GM19193 (cell line): ENCODE results near the gene LCN12.

ENCODE experiments used
- POLR2A ChIP-seq: IDR thresholded peaks from 4 replicates; pipeline ENCODE4 v1.6.1; 2011; ENCODE audit not compliant: insufficient read depth, insufficient read length; ENCODE audit errors: extremely low read depth

The LCN12 gene

DNA sequence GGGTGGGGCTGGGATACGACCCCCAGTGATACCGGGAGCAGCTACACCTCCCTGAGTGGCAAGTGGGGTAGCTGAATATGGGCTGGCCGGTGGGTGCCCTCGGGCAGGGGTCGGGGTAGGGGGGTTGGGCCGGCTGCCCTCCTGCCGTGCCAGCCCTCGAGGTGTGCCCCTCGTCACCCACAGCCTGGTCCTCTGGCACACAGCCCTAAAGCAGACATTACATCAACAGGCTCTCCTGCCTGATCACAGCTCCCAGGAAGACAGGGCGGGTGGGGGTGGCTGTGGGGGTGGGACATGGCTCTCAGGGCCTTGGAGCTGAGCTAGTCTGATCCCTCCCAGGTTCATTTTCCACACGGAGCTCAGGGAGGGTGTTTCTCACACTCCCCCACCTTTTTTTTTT, 30.8 kb upstream of the LCN12 start:
- no peak for TF ChIP-seq POLR2A

DNA sequence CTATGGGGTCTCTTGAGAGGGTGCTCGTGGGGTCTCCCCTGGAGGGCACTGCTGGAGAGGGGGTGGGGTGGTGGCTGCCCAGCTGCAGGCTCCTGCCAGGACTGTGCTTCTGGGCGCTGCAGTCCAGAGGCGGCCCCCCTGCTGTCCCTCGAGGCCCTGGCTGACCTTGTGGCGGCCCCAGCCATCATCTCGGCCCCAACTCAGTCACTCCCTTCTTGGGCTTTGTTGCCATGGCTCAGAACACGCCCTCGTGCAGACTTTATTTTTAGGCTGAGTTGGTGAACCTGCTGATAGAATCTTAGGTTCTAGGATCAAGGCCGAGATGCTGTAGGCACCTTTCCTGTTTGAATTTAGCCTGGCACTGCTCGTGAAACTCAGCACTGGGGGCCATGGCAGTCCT, 30.4 kb upstream of the LCN12 start:
- no peak for TF ChIP-seq POLR2A

DNA sequence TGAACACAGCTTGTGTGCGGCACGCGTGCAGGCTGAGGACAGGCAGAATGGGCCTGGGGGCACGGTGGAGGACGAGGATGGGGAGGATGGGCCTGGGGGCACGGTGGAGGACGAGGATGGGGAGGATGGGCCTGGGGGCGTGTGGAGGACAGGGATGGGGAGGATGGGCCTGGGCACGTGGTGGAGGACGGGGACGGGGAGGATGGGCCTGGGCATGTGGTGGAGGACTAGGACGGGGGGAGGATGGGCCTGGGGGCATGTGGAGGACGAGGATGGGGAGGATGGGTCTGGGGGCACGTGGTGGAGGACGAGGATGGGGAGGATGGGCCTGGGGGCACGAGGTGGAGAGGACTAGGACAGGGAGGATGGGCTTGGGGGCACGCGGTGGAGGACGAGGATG, 29.5 kb upstream of the LCN12 start:
- TF ChIP-seq POLR2A, result no peak

DNA sequence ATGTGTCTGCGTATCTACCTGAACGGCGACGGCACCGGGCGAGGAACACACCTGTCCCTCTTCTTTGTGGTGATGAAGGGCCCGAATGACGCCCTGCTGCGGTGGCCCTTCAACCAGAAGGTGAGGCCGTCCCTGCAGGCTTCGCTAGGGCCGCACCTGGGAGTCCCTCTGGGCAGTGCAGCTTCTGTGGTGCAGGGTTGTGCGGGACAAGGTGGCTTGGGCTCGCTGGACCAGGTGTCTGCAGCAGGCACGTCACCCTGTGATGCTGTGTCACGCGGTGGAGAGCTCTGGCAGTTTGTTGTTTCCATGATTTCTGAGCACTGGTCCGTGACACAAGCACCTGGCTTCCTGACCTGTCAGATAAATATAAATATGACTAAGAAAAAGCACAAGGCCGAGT, 28.2 kb upstream of the LCN12 start:
- no peak for TF ChIP-seq POLR2A

DNA sequence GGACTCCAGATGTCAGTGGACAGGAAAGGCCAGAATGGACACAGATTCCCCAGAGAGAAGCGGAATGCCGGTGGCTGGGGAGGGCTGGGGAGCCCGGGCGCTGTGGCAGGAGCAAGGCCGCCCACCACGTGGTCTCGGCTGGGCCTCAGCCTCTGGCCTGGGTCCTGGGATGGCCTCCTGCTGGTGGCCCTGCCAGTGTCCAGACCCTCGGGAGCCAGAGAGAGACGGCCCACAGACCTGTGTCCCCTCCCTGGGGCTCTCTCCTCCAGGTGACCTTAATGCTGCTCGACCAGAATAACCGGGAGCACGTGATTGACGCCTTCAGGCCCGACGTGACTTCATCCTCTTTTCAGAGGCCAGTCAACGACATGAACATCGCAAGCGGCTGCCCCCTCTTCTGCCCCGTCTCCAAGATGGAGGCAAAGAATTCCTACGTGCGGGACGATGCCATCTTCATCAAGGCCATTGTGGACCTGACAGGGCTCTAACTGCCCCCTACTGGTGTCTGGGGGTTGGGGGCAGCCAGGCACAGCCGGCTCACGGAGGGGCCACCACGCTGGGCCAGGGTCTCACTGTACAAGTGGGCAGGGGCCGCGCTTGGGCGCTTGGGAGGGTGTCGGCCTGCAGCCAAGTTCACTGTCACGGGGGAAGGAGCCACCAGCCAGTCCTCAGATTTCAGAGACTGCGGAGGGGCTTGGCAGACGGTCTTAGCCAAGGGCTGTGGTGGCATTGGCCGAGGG, 26.5 kb upstream of the LCN12 start:
- no peak for TF ChIP-seq POLR2A

DNA sequence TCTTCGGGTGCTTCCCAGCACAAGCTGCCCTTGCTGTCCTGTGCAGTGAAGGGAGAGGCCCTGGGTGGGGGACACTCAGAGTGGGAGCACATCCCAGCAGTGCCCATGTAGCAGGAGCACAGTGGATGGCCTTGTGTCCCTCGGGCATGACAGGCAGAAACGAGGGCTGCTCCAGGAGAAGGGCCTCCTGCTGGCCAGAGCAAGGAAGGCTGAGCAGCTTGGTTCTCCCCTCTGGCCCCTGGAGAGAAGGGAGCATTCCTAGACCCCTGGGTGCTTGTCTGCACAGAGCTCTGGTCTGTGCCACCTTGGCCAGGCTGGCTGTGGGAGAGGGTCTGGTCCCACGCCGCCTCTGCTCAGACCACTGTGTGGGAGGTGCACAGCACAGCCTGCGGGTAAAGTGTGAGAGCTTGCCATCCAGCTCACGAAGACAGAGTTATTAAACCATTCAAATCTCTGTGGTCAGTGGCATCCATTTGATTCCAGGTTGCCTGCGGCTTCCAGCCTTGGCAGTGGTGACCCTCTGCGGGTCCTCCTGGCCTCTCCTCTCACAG, 25.8 kb upstream of the LCN12 start:
- TF ChIP-seq POLR2A, result no peak

DNA sequence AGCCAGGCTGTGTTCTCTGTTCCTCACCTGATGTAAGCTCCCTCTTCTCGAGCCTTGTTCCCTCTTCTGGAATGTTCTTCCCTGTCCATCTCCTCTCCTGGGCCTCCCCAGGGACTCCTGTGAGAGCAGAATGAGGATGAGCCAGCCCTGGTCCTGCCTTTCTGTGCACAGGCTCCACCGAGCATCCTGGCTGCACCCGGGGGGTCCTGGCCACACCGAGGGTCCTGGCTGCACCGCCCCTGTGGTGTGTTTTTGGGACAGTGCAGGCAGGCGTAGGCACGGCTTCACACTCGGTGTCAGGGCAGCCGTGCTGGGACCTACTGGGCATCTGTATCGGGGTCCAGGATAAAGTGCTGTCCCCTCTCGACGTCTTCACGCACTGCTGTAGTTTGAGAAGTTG, 25.3 kb upstream of the LCN12 start:
- no peak for TF ChIP-seq POLR2A

DNA sequence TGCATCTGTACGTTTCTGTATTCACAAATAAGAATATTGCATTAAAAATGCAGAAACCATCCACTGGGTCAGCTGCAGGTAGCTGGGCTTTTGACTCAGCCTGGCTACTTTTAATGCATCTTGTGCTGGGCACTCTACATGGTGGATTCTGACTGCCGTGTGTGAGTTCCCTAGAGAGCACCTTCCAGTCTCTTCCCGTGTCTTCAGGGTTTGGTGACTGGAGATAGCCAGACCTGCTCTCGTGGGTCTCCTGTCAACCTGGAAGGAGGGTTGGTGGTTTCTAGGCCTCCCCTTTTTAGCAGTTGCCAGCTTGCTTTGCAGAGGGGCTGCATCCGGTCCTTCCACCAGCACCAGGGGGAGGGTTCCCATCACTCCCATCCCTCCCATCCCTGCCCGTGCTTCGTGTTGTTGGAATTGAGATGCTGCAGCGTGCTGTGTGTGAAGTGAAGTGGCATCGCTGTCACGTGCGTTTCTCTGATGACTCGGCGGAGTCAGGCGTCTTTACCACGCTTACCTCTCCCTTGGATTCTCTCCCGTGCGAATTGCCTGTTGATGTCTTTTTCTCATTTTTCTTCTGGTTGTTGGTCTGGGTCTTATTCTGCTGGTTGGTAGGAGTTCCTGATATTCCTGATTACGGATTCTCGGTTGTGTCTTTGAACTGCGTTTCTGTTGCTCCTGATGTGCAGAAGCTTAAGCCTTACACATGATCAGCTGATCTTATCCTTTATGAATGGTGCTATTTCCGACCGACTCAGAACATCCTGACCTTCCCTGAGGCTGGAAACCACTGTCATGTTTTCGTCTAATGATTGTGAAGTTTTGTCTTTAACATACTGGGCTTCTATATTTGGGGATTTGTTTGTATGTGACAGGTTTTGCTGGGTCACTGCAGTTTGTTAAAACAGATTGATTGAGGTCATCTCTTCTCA, 24.5 kb upstream of the LCN12 start:
- TF ChIP-seq POLR2A, result no peak

DNA sequence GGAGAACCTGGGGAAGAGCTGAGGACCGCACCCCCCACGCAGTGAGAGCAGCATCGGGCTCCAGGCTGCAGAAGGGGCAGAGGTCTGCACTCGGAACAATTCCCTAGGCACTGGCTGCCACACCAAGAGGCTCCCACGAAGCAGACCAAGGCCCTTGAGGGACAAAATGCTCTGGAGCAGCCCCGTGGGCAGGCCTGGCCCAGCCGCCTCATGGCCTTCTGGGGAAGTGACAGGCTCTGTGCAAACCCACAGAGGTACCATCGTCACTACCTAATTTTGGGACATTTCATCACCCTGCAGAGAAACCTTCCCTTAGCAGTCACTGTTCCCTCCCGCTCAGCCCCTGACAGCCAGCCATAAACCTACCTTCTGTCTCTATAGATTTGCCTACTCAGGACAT, 23.5 kb upstream of the LCN12 start:
- TF ChIP-seq POLR2A, result no peak

DNA sequence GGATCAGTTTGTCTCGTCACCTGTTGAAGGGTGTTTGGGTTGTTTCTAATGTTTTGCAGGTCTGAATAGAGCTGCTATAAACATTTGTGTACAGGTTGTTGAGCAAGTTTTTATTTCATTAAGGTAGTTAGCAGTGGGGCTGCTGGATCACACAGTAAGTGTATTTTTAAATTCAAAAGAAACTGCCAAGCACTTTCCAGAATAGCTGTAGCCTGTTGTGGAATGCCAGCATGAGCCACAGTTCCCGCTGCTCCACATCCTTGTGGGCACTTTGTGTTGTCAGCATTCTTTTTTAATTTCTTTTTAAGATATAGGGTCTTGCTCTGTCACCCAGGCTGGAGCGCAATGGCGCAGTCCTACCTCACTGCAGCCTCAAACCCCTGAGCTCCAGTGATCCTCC, 22.1 kb upstream of the LCN12 start:
- no peak for TF ChIP-seq POLR2A

DNA sequence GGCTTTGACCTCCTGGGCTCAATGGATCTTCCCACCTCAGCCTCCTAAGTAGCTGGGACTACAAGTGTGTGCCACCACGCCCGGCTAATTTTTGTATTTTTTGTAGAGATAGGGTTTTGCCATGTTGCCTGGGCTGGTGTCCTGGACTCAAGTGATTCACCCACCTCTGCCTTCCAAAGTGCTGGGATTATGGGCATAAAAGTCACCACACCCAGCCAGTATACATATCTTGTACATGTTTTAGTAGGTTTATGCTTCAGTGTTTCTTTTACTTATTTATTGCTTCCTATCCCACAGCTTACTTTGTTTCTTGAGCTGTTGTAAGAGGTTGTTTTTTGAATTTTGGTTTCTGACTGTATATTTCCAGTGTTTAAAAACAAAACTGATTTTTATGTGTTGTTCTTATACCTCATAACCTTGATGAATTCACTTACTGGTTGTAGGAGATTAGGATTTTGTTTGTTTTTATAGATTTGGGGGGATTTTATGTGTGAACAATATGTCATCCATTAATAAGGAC, 20.4 kb upstream of the LCN12 start:
- no peak for TF ChIP-seq POLR2A

DNA sequence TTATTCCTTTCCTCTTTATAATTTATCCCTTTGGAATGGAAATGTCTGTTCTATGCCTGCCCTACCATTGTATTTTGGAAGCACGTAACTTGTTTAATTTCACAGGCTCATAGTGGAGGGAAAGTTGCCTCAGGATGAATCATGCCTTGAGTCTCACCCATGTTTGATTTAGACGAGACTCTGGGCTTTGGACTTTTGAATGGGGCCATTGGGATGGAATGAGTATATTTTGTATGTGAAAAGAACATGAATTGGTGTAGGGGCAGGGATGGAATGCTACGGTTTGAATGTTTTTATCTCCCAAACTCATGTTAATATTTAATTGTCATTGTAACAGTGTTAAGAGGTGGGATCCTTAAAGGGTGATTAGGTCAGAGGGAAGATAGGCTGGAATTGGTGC, 17.8 kb upstream of the LCN12 start:
- no peak for TF ChIP-seq POLR2A

DNA sequence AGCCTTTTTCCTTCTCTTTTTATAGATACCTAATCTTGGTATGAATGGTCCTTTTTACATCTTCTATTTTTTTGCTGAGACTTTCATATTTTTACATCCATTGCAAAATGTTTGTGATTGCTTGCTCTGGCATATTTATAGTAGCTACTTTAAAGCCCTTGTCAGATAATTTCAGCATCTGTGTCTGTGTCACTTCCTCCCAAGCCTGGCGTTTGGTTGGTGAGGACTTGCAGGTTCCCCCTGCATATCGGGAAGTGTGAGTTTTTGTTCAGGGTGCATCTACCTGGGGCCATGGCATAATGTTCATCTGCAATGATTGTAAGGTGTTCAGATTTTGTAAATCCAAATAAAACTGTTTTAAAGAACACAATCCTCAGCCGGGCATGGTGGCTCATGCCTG, 16.4 kb upstream of the LCN12 start:
- no peak for TF ChIP-seq POLR2A

DNA sequence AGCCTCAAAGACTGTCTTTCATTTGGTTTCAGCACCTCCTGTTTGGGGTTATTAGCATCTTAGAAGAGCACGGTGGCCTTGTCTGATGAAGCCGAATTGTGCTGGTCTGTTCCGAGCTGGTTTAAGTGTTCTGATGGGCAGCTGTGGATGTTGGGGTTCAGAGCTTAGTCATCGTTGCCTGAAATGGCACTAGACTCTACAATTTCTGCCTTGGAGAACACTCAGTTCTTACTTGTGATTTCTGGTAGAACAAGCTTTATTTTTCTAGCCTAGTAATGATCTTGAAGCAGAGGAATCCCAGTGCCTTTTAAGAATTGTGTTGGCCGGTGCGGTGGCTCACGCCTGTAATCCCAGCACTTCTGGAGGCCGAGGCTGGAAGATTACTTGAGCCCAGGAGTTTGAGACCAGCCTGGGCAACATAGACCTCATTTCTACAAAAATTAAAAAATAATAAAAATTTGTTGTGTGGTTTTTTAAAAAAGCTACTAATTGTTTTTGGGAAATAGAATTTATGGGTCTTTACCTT, 15.4 kb upstream of the LCN12 start:
- no peak for TF ChIP-seq POLR2A
